Tibial nerve (tissue), 4 donors: ENCODE measurements around the gene GPC5.

Experiments
- CTCF ChIP-seq, 5 experiments: fragments of 200-600 bp in 3 of 5; fragments of 450-650 bp in 2 of 5; sonication (generic) in 3 of 5; IDR thresholded peaks; one replicate each; pipeline ENCODE4 v1.5.1; 2016 to 2019; ENCODE audit warnings: antibody characterized with exemption in 5 of 5, mild to moderate bottlenecking in 3 of 5, moderate library complexity in 2 of 5
- EP300 ChIP-seq, 2 donors: sonication (generic); formaldehyde crosslinking; IDR thresholded peaks; one replicate each; pipeline ENCODE4 v1.6.1; 2017; ENCODE audit warnings: antibody characterized with exemption in 2 of 2, mild to moderate bottlenecking in 1 of 2
- POLR2A ChIP-seq, 2 donors: fragments of 450-650 bp; IDR thresholded peaks; one replicate each; pipeline ENCODE4 v1.6.1; 2017; ENCODE audit warnings: antibody characterized with exemption in 2 of 2, mild to moderate bottlenecking in 2 of 2, moderate library complexity in 2 of 2

GRCh38 chr13:92377396-92377795 lies 979.0 kb downstream of the GPC5 start:
- no peak for TF ChIP-seq CTCF (IDR thresholded peaks at IDR 0.05)
- no peak for TF ChIP-seq POLR2A (IDR thresholded peaks at IDR 0.05)
- no peak for TF ChIP-seq EP300 (IDR thresholded peaks at IDR 0.05)
